LNCAP (cell line): ENCODE data around the gene KCNMA1.

Experiments
- CTCF ChIP-seq: fragments of 450-650 bp; IDR thresholded peaks from 2 replicates; pipeline ENCODE4 v1.5.1; 2017; ENCODE audit warnings: mild to moderate bottlenecking

KCNMA1 gene

GRCh38 chr10:77304192-77304591, 333.4 kb downstream of the KCNMA1 start:
- no peak for TF ChIP-seq CTCF

- no peak for TF ChIP-seq CTCF
These were observed 336.3 kb downstream of the KCNMA1 start for GRCh38 chr10:77301305-77301730.

GRCh38 chr10:77300682-77301302, 336.8 kb downstream of the KCNMA1 start:
- no peak for TF ChIP-seq CTCF

GRCh38 chr10:77299320-77299719, 338.3 kb downstream of the KCNMA1 start:
- no peak for TF ChIP-seq CTCF

- TF ChIP-seq CTCF, result no peak
These were observed 340.2 kb downstream of the KCNMA1 start for GRCh38 chr10:77297393-77297739.

- no peak for TF ChIP-seq CTCF
These were observed 340.8 kb downstream of the KCNMA1 start for GRCh38 chr10:77296534-77297392.

- no peak for TF ChIP-seq CTCF
These were observed 343.8 kb downstream of the KCNMA1 start for GRCh38 chr10:77293773-77294172.
